ENCODE results near the gene FAM47E. TPM values are rescaled to one million over a fixed set of nuclear protein-coding genes. Genes with fewer than 3 reads are reported as not detected.

Gene FAM47E
- total RNA-seq, 1 donor from 2014 or later = 3.0 TPM

GRCh38 chr4:76270244-76271175, 19.0 kb downstream of the FAM47E start:
- Histone ChIP-seq H3K4me3 (no peak overlapping the region), H3K27ac (replicated peaks) (no peak overlapping the region), H3K9me3 (replicated peaks) (no peaks in the 10 kb centered on the region), H3K36me3 (no peaks in the 10 kb centered on the region), H3K4me1 (no peaks in the 10 kb centered on the region), H3K27me3 (ENCODE audit: low read depth) (no peaks in the 10 kb centered on the region)
- no peak for DNase-seq
- intact Hi-C loops (cut with micrococcal nuclease) = no loop called here
- TF ChIP-seq, protein P1, sequence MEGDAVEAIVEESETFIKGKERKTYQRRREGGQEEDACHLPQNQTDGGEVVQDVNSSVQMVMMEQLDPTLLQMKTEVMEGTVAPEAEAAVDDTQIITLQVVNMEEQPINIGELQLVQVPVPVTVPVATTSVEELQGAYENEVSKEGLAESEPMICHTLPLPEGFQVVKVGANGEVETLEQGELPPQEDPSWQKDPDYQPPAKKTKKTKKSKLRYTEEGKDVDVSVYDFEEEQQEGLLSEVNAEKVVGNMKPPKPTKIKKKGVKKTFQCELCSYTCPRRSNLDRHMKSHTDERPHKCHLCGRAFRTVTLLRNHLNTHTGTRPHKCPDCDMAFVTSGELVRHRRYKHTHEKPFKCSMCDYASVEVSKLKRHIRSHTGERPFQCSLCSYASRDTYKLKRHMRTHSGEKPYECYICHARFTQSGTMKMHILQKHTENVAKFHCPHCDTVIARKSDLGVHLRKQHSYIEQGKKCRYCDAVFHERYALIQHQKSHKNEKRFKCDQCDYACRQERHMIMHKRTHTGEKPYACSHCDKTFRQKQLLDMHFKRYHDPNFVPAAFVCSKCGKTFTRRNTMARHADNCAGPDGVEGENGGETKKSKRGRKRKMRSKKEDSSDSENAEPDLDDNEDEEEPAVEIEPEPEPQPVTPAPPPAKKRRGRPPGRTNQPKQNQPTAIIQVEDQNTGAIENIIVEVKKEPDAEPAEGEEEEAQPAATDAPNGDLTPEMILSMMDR (IDR thresholded peaks at IDR 0.05; ENCODE audit: borderline replicate concordance) = no peak

- no peaks in the 10 kb centered on the region for H3K4me1 ChIP-seq
- H3K27ac ChIP-seq (replicated peaks) = no peak overlapping the region
- TF ChIP-seq, protein P1 (IDR thresholded peaks at IDR 0.05; ENCODE audit: borderline replicate concordance) = no peak
- H3K27me3 ChIP-seq (ENCODE audit: low read depth) = no peaks in the 10 kb centered on the region
- no peak for DNase-seq
- H3K36me3 ChIP-seq = no peaks in the 10 kb centered on the region
- H3K4me3 ChIP-seq = no peak overlapping the region
- intact Hi-C loops (cut with micrococcal nuclease) = no loop called here
- H3K9me3 ChIP-seq (replicated peaks) = no peaks in the 10 kb centered on the region
These were observed 19.7 kb downstream of the FAM47E start for GRCh38 chr4:76271248-76271647.

DNA sequence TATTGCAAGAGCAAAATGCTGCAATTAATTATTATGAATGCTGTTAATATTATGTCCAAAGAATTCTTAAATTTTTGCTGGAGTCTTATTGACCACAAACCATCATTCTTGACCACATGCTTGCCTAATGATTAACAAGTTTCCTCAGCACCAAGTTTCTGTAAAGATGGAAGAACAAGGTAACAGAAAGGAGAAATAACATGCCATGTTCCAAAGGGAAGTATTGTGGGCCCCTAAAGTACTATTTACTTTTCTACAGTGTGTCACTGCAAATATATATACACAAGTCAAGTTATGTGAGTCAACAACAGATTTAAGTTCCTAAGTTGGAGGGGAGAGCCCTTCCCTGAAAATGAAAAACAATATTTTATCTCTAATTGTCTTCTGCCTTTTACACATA, 20.6 kb downstream of the FAM47E start:
- no peak overlapping the region for H3K27ac ChIP-seq (replicated peaks)
- intact Hi-C loops (cut with micrococcal nuclease) = no loop called here
- no peak overlapping the region for H3K4me3 ChIP-seq
- TF ChIP-seq, protein P1 (IDR thresholded peaks at IDR 0.05; ENCODE audit: borderline replicate concordance) = no peak
- no peaks in the 10 kb centered on the region for H3K27me3 ChIP-seq (ENCODE audit: low read depth)
- no peaks in the 10 kb centered on the region for H3K4me1 ChIP-seq
- H3K9me3 ChIP-seq (replicated peaks) = no peaks in the 10 kb centered on the region
- DNase-seq = no peak
- H3K36me3 ChIP-seq = no peaks in the 10 kb centered on the region

- Histone ChIP-seq H3K4me3 (no peak overlapping the region), H3K27ac (replicated peaks) (no peak overlapping the region), H3K4me1 (no peaks in the 10 kb centered on the region), H3K27me3 (ENCODE audit: low read depth) (no peaks in the 10 kb centered on the region), H3K9me3 (replicated peaks) (no peaks in the 10 kb centered on the region), H3K36me3 (no peaks in the 10 kb centered on the region)
- no peak for DNase-seq
- intact Hi-C loops (cut with micrococcal nuclease) = no loop called here
- TF ChIP-seq, protein P1 (IDR thresholded peaks at IDR 0.05; ENCODE audit: borderline replicate concordance) = no peak
These were observed 21.1 kb downstream of the FAM47E start for GRCh38 chr4:76272582-76272981.

DNA sequence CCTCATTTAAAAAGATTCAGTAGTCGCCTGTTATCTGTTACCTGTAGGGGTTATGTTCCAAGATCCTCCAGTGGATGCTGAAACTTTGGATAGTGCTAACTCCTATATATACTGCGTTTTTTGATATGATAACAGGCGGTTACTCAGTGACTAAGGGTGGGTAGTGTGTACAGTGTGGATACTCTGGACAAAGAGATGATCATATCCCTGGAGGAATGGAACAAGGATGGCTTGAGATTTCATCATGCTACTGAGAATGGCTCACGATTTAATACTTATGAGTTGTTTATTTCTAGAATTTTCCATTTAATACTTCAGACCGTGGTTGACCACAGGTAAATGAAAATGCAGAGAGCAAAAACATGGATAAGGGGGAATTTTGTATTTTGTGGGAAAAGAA, 21.5 kb downstream of the FAM47E start:
- no peak overlapping the region for H3K4me3 ChIP-seq
- DNase-seq = no peak
- H3K27ac ChIP-seq (replicated peaks) = no peak overlapping the region
- H3K9me3 ChIP-seq (replicated peaks) = no peaks in the 10 kb centered on the region
- H3K4me1 ChIP-seq = no peaks in the 10 kb centered on the region
- no peaks in the 10 kb centered on the region for H3K27me3 ChIP-seq (ENCODE audit: low read depth)
- H3K36me3 ChIP-seq = no peaks in the 10 kb centered on the region
- TF ChIP-seq, protein P1 (IDR thresholded peaks at IDR 0.05; ENCODE audit: borderline replicate concordance) = no peak
- intact Hi-C loops (cut with micrococcal nuclease) = no loop called here

All from left ventricle myocardium inferior (tissue), 1 donor.